ENCODE measurements around the gene CDKN3.
"Not testable (repeated sequence)": the region's sequence is repeated elsewhere in the genome, so short reads cannot be mapped to it uniquely, and the experiment has no call there.

The CDKN3 gene

GRCh38 chr14:54370323-54371198 is 26.2 kb upstream of the CDKN3 start:
- DNase-seq = no peak

- no peak for DNase-seq
These were observed 22.5 kb upstream of the CDKN3 start for GRCh38 chr14:54374117-54374884.

- DNase-seq = no peak
These were observed 19.3 kb upstream of the CDKN3 start for GRCh38 chr14:54377501-54377900.

- DNase-seq = not testable (repeated sequence)
These were observed 17.9 kb upstream of the CDKN3 start for GRCh38 chr14:54378893-54379292.

- DNase-seq = not testable (repeated sequence)
These were observed 16.2 kb upstream of the CDKN3 start for GRCh38 chr14:54380558-54380957.

GRCh38 chr14:54381821-54382220 is 15.0 kb upstream of the CDKN3 start:
- DNase-seq = no peak

- DNase-seq = no peak
These were observed 13.0 kb upstream of the CDKN3 start for GRCh38 chr14:54383835-54384234.

- no peak for DNase-seq
These were observed 11.3 kb upstream of the CDKN3 start for GRCh38 chr14:54385556-54385955.

GRCh38 chr14:54387328-54387727 is 9.5 kb upstream of the CDKN3 start:
- DNase-seq = no peak

- no peak for DNase-seq
These were observed 4.5 kb upstream of the CDKN3 start for GRCh38 chr14:54392131-54392859.

GRCh38 chr14:54392986-54393884 is 3.6 kb upstream of the CDKN3 start:
- not testable (repeated sequence) for DNase-seq

GRCh38 chr14:54394596-54394995 is 2.2 kb upstream of the CDKN3 start:
- DNase-seq = no peak

GRCh38 chr14:54395284-54395683 is 1.5 kb upstream of the CDKN3 start:
- no peak for DNase-seq

GRCh38 chr14:54395716-54396115 is 1.1 kb upstream of the CDKN3 start:
- DNase-seq = no peak

GRCh38 chr14:54396183-54396492 is 669 bp upstream of the CDKN3 start:
- DNase-seq = no peak

- no peak for DNase-seq
These were observed 2.8 kb downstream of the CDKN3 start for GRCh38 chr14:54399560-54399959.

- DNase-seq = not testable (repeated sequence)
These were observed 6.7 kb downstream of the CDKN3 start for GRCh38 chr14:54403401-54404005.

GRCh38 chr14:54410215-54410614 is 13.4 kb downstream of the CDKN3 start:
- no peak for DNase-seq

- DNase-seq = no peak
These were observed 14.6 kb downstream of the CDKN3 start for GRCh38 chr14:54411371-54411770.

- no peak for DNase-seq
These were observed 23.8 kb downstream of the CDKN3 start for GRCh38 chr14:54420478-54421142.

- DNase-seq = no peak
These were observed 27.2 kb downstream of the CDKN3 start for GRCh38 chr14:54423991-54424390.

Data from central memory CD4-positive, alpha-beta T cell (primary cell).